Loucy (cell line): Measurements from ENCODE around the gene PPARA.

Experiments
- H2AFZ ChIP-seq: fragments of 200-600 bp; sonication (generic); 2 replicates; pipeline ENCODE4 v1.6.0; 2016; ENCODE audit warnings: antibody characterized with exemption, mild to moderate bottlenecking, low read length, moderate library complexity
- H3F3A ChIP-seq: fragments of 200-600 bp; 2 replicates; pipeline ENCODE4 v1.6.0; 2016; ENCODE audit warnings: antibody characterized with exemption, low read depth, mild to moderate bottlenecking
- H3K27me3 ChIP-seq: fragments of 200-600 bp; sonication (generic); 2 replicates; pipeline ENCODE4 v1.6.1; 2014; ENCODE audit warnings: low read length, mild to moderate bottlenecking; ENCODE audit not compliant: insufficient read depth, poor library complexity, severe bottlenecking
- H3K36me3 ChIP-seq: fragments of 200-600 bp; sonication (generic); 2 replicates; pipeline ENCODE4 v1.6.1; 2016; ENCODE audit warnings: low read length; ENCODE audit not compliant: insufficient read depth
- H3K4me1 ChIP-seq: fragments of 200-600 bp; sonication (generic); 2 replicates; pipeline ENCODE4 v1.5.1; 2014; ENCODE audit warnings: low read length, mild to moderate bottlenecking; ENCODE audit not compliant: insufficient read depth, poor library complexity, severe bottlenecking
- H3K4me2 ChIP-seq: fragments of 200-600 bp; sonication (generic); 2 replicates; pipeline ENCODE4 v1.6.0; 2014; ENCODE audit warnings: antibody characterized with exemption, low read length, low read depth, mild to moderate bottlenecking; ENCODE audit not compliant: poor library complexity, severe bottlenecking
- H3K4me3 ChIP-seq: fragments of 200-600 bp; sonication (generic); 2 replicates; pipeline ENCODE4 v1.5.1; 2014; ENCODE audit warnings: low read length, mild to moderate bottlenecking, mixed read lengths; ENCODE audit not compliant: poor library complexity, severe bottlenecking
- H3K79me2 ChIP-seq: fragments of 200-600 bp; sonication (generic); 2 replicates; pipeline ENCODE4 v1.6.1; 2014; ENCODE audit warnings: low read length; ENCODE audit not compliant: insufficient read depth
- H3K9ac ChIP-seq: fragments of 200-600 bp; sonication (generic); 2 replicates; pipeline ENCODE4 v1.6.0; 2014; ENCODE audit warnings: mild to moderate bottlenecking, low read depth, low read length, moderate library complexity; ENCODE audit not compliant: poor library complexity, severe bottlenecking
- H3K9me2 ChIP-seq: fragments of 200-600 bp; sonication (generic); replicated peaks from 2 replicates; pipeline ENCODE4 v1.6.1; 2016; ENCODE audit warnings: low read depth, low read length, mixed read lengths
- H3K9me3 ChIP-seq: fragments of 200-600 bp; sonication (generic); 2 replicates; pipeline ENCODE4 v1.6.1; 2014; ENCODE audit warnings: mild to moderate bottlenecking, antibody characterized with exemption, low read length, low read depth; ENCODE audit not compliant: insufficient read depth
- H4K20me1 ChIP-seq: fragments of 200-600 bp; sonication (generic); 2 replicates; pipeline ENCODE4 v1.6.0; 2014; ENCODE audit warnings: antibody characterized with exemption, low read length, mild to moderate bottlenecking; ENCODE audit not compliant: insufficient read depth, poor library complexity, severe bottlenecking
- CTCF ChIP-seq: fragments of 200-600 bp; sonication (generic); conservative IDR thresholded peaks from 2 replicates; pipeline ENCODE4 v1.5.1; 2014; ENCODE audit warnings: mild to moderate bottlenecking, antibody characterized with exemption, low read length
- EZH2phosphoT487 ChIP-seq: fragments of 200-600 bp; IDR thresholded peaks from 2 replicates; pipeline ENCODE4 v1.6.1; 2018; ENCODE audit warnings: antibody characterized with exemption, mild to moderate bottlenecking, moderate library complexity, borderline replicate concordance

The PPARA gene

GRCh38 chr22:46290843-46291785 is 140.8 kb downstream of the PPARA start:
- peak overlapping the region; percentile 84 for H3K9ac ChIP-seq
- no peaks in the 10 kb centered on the region for H4K20me1 ChIP-seq
- no peak for TF ChIP-seq EZH2phosphoT487
- no peak for TF ChIP-seq CTCF
- no peaks in the 10 kb centered on the region for H3K27me3 ChIP-seq
- peaks cover 72% of the 10 kb centered on the region for H3K4me1 ChIP-seq
- H3K9me2 ChIP-seq = no peaks in the 10 kb centered on the region
- no peaks in the 10 kb centered on the region for H3K9me3 ChIP-seq
- H3K36me3 ChIP-seq = peaks cover 8% of the 10 kb centered on the region; the same call in 1 of the 2 replicates
- H3K79me2 ChIP-seq = peaks cover 37% of the 10 kb centered on the region
- H3K4me2 ChIP-seq = no peak overlapping the region
- H2AFZ ChIP-seq = no peak overlapping the region
- H3K4me3 ChIP-seq = no peak overlapping the region
- no peaks in the 10 kb centered on the region for H3F3A ChIP-seq

GRCh38 chr22:46292173-46292572 is 141.8 kb downstream of the PPARA start:
- no peaks in the 10 kb centered on the region for H4K20me1 ChIP-seq
- H3K9ac ChIP-seq = no peak overlapping the region
- H3F3A ChIP-seq = no peaks in the 10 kb centered on the region
- no peak overlapping the region for H3K4me3 ChIP-seq
- peaks cover 37% of the 10 kb centered on the region for H3K79me2 ChIP-seq
- no peak overlapping the region for H2AFZ ChIP-seq
- H3K4me2 ChIP-seq = no peak overlapping the region
- peaks cover 66% of the 10 kb centered on the region for H3K4me1 ChIP-seq
- no peaks in the 10 kb centered on the region for H3K27me3 ChIP-seq
- H3K9me3 ChIP-seq = no peaks in the 10 kb centered on the region
- no peak for TF ChIP-seq CTCF
- TF ChIP-seq EZH2phosphoT487 = no peak
- peaks cover 8% of the 10 kb centered on the region; the same call in 1 of the 2 replicates for H3K36me3 ChIP-seq
- no peaks in the 10 kb centered on the region for H3K9me2 ChIP-seq

- peaks cover 8% of the 10 kb centered on the region; the same call in 1 of the 2 replicates for H3K36me3 ChIP-seq
- no peak overlapping the region for H3K4me2 ChIP-seq
- no peaks in the 10 kb centered on the region for H3K9me3 ChIP-seq
- H3K4me3 ChIP-seq = no peak overlapping the region
- H3K9me2 ChIP-seq = no peaks in the 10 kb centered on the region
- H3K27me3 ChIP-seq = no peaks in the 10 kb centered on the region
- TF ChIP-seq EZH2phosphoT487 = no peak
- no peak for TF ChIP-seq CTCF
- H4K20me1 ChIP-seq = no peaks in the 10 kb centered on the region
- H3F3A ChIP-seq = no peaks in the 10 kb centered on the region
- H2AFZ ChIP-seq = no peak overlapping the region
- H3K4me1 ChIP-seq = peaks cover 60% of the 10 kb centered on the region
- peaks cover 37% of the 10 kb centered on the region for H3K79me2 ChIP-seq
- H3K9ac ChIP-seq = no peak overlapping the region
Observed at GRCh38 chr22:46292732-46293131, 142.4 kb downstream of the PPARA start.
